NCI-H2107 treated with DMSO at 0.1 percent for 48 hours (cell line): ENCODE data around the gene LETM1.

Experiments used
- DNase-seq: peaks from one replicate; lab custom pipeline; 2025; ENCODE audit not compliant: unreplicated experiment; lab: John Stamatoyannopoulos, UW

LETM1 gene

DNA sequence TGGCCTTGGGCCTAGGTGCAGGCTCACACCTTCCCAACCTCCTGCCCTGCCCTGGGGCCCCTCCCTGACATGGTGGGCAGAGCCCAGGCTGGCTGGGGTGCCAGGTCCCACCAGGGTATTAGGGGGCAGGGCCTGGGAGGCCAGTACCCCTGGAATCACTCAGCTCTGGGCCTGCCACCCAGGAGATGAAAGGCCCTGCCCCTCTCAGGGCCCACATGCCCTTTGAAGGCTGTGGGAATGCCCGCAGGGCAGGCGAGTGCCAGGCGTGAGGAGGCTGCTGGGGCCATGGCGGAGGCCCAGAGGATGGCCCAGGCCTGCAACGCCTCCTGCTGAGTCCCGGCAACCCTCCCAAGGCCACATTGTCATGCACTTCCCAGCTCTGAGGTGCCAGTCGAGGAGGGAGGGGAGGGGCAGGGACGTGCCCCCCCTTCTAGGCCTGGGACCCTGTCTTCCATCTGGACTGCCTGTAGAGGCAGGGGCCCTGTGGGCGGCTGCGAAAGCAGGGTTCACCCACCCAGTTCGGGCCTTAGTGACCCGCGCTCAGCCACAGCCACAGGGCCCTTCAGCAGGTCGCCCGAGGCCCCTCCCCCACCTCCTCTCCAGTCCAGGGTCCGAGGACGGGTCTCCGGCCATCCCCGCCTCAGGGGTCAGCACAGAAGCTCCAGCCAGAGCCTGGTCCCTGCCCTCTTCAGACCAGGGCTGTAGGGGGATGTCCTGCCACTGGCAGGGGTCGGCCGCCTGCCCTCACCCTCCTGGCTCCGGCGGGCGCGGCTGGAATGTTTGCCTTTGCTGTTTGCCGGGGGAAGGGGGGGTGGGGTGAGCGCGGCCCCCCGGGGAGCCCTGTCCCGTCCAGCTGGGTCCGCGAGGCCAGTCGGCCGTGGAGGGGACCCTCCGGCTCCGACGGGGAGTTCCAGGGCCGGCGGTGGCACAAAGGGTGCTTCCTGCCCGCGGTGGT lies 89.6 kb downstream of the LETM1 start:
- no peak for DNase-seq

DNA sequence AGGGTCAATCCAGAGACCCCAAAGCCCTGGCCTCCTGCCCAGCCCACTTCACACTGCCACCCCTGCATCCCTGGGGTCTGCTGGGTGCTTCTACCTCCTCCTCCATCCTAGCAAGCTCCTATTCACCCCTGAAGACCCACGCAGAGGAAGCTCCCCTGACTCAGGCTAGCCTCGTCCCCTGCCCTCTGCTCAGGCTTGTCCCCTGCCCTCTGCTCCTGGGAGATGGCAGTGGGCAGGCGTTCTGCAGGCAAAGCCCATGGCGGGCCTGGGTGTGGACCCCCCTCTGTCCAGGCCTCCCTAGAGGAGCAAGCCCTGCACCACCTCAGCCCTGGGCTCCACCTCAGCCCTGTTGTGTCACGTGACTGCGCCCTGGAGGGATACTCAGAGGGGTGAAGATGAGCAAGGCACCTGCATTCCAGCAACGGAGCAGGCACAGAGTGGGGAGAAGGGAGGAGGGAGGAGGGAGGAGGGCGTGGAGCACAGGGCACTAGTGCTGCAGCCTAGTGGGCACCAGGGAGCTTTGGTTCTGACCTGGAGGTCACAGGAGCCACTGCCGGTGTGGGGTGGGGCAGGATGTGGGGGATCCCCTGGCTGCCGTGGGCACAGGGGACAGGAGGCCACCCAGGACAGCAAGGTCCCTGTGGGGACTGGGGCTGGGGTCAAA lies 90.4 kb downstream of the LETM1 start:
- DNase-seq, result no peak

DNA sequence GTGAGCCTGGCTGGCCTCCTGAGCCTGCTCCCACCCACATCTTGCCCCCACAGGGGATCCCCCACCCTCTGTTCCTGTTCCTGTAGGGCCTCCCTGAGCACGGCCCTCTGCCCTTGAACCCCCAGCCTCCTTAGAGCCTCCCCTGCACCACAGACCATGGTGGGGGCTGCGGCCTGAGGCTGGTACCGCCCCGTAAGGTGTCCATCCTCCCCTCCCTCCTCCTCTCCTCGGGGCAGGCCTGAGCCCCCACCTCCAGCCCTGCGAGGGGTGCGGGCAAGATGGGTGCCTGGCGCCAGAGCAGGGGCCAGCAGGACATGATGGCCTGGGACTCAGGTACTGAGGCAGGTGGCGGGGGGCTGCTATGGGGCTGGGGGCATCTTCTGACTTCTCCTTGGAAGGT lies 91.3 kb downstream of the LETM1 start:
- no peak for DNase-seq

DNA sequence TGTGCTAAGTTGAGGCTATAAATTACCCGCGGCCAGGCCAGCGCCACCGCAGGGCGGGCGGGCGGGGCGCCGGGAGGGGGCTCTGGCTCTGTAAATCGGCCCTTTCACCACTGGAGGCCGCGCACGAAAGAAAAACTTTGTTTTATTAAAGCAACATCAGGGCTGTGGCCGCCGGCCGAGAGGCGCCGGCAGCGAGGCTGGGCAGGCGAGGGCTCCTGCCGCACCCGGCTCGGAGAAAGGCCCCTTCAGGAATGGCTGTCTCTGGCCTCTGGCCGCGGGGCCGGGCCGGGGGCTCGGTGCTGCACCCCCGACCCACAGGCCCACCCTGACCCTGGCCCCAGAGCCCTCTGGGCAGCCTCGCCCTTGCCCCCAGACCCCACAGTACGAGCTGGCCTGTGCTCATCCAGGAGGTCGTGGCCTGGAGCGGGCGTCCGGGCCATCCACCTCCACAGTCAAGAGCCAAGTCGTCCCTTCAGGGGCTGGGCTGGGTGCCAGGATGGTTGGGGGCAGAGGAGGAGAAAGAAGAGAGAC lies 92.3 kb downstream of the LETM1 start:
- DNase-seq, result no peak

DNA sequence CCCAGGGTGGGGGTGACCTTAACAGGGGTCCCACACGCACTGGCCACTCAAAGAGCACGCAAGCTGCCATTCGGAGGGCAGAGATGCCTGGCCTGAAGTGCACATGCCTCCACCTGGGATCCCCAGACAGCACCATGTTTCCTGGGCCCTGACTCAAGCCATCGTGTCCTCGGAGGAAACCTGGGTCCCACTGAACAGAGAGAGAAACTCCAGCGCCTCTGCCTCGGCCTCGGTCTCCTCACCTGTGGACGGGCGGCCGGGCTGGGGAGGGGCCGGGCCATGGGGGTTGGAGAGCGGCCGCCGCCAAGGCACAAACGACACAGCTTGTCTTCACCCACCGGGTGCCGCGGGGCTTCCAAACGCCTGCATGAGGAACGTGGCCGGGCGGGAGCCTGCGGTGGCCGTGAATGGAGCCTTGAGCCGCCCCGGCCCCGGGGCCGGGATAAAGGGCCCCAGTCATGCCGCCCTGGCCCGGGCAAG lies 92.8 kb downstream of the LETM1 start:
- no peak for DNase-seq

DNA sequence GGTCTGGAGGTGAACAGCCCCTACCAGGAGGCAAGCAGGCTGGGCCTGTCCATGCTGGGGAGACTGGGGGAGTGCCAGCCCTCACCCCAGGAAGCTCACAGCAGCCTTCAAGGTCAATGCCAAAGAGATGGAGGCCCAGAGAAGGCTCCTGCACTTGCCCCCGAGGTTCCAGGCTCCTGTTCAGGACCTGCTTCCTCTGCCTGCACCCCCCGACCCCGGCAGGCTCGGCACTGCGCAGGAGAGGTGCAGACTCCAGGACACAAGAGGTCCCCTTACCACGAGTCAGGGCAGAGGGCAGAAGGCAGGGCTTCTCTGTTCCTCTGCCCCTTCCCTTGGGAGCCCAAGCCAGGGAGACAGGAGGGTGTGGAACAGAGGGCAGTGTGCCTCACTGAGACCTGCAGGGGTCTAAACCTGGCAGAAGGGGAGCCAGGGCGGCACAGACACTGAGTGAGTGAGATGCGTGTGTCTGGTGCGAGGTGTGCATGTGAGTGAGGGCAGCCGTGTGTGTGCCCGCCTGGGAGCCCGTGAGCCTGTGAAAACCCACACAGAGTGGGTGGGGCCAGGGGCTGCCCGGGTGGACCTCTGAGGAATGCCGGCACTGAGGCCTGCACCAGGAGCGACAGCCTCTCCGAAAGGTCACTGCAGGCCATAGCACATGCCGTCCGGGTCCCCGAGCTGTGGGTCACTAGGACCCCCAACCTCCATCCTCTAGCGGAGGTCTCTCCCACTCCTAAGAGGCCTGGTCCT lies 93.5 kb downstream of the LETM1 start:
- DNase-seq, result no peak
